Smooth muscle cell (in vitro differentiated cells): ENCODE data around the gene ZNF765. TPM values are rescaled to one million over a fixed set of nuclear protein-coding genes. Genes with fewer than 3 reads are reported as not detected.
A peak's percentile ranks its signal among the peaks of the same experiment; 100 is the strongest.
"Not testable (repeated sequence)": the region's sequence is repeated elsewhere in the genome, so short reads cannot be mapped to it uniquely, and the experiment has no call there.

ENCODE experiments used
- DNase-seq: peaks from one replicate; lab custom pipeline; 2025; ENCODE audit not compliant: unreplicated experiment; lab: John Stamatoyannopoulos, UW
- H2AFZ ChIP-seq: fragments of 200-600 bp; sonication (generic); 2 replicates; pipeline ENCODE4 v1.6.0; 2016; ENCODE audit warnings: antibody characterized with exemption, low read depth, mild to moderate bottlenecking
- H3F3A ChIP-seq: fragments of 200-600 bp; sonication (generic); 2 replicates; pipeline ENCODE4 v1.6.0; 2017; ENCODE audit warnings: antibody characterized with exemption, low read depth
- H3K27ac ChIP-seq: fragments of 200-600 bp; sonication (generic); 2 replicates; pipeline ENCODE4 v1.5.1; 2016; ENCODE audit warnings: low read depth, mild to moderate bottlenecking
- H3K27me3 ChIP-seq: fragments of 200-600 bp; sonication (generic); 2 replicates; pipeline ENCODE4 v1.6.1; 2016; ENCODE audit warnings: low read depth, mild to moderate bottlenecking
- H3K36me3 ChIP-seq: fragments of 200-600 bp; sonication (generic); 2 replicates; pipeline ENCODE4 v1.5.1; 2016; ENCODE audit warnings: low read depth
- H3K4me1 ChIP-seq: fragments of 200-600 bp; sonication (generic); 2 replicates; pipeline ENCODE4 v1.5.1; 2016; ENCODE audit warnings: low read depth
- H3K4me2 ChIP-seq: fragments of 200-600 bp; sonication (generic); 2 replicates; pipeline ENCODE4 v1.6.0; 2016; ENCODE audit warnings: mild to moderate bottlenecking
- H3K4me3 ChIP-seq: fragments of 200-600 bp; sonication (generic); 2 replicates; pipeline ENCODE4 v1.5.1; 2016; ENCODE audit warnings: mild to moderate bottlenecking
- H3K79me2 ChIP-seq: fragments of 200-600 bp; sonication (generic); 2 replicates; pipeline ENCODE4 v1.6.0; 2016; ENCODE audit warnings: low read depth, mild to moderate bottlenecking
- H3K9ac ChIP-seq: fragments of 200-600 bp; sonication (generic); 2 replicates; pipeline ENCODE4 v1.6.0; 2016; ENCODE audit warnings: low read depth
- H3K9me3 ChIP-seq: fragments of 200-600 bp; sonication (generic); replicated peaks from 2 replicates; pipeline ENCODE4 v1.5.1; 2016; ENCODE audit warnings: low read depth
- H4K20me1 ChIP-seq: fragments of 200-600 bp; sonication (generic); 2 replicates; pipeline ENCODE4 v1.6.0; 2016; ENCODE audit warnings: low read depth
- WGBS: methylation state at CpG from one replicate; pipeline ENCODE4 v1.1.7; 2016; ENCODE audit warnings: low lambda C conversion rate; 5-methylcytosine and 5-hydroxymethylcytosine counted together
- polyA plus RNA-seq: library from polyadenylated mRNA; unstranded; fragments of >200 nt; fragmentation: Nextera tagmentation; extraction: Ambion mirVana; gene quantifications from 2 replicates; pipeline ENCODE4 v1.2.1, GENCODE V29; 2016
- total RNA-seq: library from RNA; depleted of rRNA; stranded (reverse); fragments of >200 nt; gene quantifications from 2 replicates; pipeline ENCODE4 v1.2.3, GENCODE V29; 2014
- TF ChIP-seq, protein P1 (sequence below): fragments of 200-600 bp; sonication (generic); IDR thresholded peaks from 2 replicates; pipeline ENCODE4 v1.5.1; 2017; ENCODE audit warnings: borderline replicate concordance, mild to moderate bottlenecking, antibody characterized with exemption; ENCODE audit not compliant: insufficient read depth, poor library complexity, severe bottlenecking

The ZNF765 gene
- total RNA-seq (7.7 and 15.0 TPM in 2 replicates), polyA plus RNA-seq (3.8 and 4.3 TPM in 2 replicates)

DNA sequence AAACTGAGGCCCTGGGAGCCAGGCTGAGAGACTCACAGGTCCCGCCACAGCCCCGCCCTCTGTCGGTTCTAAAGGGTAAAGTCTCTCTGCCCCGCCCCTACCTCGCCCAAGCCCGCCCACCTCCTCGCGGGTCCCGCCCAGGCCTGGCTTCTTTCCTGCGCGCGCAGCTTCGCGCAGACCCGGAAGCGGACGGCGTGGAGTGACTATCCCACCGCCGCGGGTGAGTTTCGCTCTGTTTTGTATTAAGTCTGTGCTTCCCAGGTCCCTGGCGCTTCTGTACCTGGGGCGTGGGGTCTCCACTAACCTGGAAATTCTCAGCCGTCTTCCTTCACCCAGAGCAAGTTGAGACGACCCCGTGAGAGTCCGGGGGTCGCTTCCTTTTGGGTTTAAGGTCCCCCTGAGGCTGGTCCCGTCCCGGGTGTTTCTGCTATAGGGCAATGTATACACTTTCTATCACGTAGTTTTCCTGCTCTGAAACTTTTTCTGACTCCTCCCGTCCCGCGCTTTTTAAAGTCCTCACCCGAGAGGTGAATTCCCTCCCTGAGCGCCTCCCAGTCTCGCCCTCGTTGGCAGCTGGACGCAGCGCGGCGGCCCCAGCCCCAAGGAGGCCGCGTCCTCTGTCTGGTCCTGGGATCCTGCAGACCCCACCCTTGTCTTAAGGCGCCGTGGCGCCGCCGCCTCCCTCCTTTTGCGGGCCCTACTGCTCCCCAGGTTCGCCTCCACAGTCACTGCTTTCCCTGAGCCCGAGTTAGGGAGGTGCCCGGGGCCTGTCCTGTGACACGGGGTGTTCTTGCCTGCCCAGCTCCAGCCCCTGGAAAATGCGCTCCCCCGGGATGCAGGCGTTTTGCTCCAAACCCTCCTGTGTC, at the start of gene ZNF765:
Gene ZNF765, plus strand, starts transcription at position 176 of the 866 bp plus-strand sequence. CDS start 2,867 bp downstream, outside the sequence.
- DNase-seq: peak; percentile 89
- peak within 1 kb of the TSS; percentile 91 for H3K9ac ChIP-seq
- H3F3A ChIP-seq: peaks cover 9% of the 10 kb centered on the region
- H2AFZ ChIP-seq: peak within 1 kb of the TSS; percentile 97
- no peaks in the 10 kb centered on the region for H3K36me3 ChIP-seq
- H4K20me1 ChIP-seq: peaks cover 6% of the 10 kb centered on the region
- WGBS: 2% methylated on average over 58 of the region's 58 CpGs
- peak within 1 kb of the TSS; percentile 81 for H3K27ac ChIP-seq
- peaks cover 12% of the 10 kb centered on the region for H3K4me1 ChIP-seq
- peak within 1 kb of the TSS; percentile 100 for H3K4me3 ChIP-seq
- TF ChIP-seq, protein P1, sequence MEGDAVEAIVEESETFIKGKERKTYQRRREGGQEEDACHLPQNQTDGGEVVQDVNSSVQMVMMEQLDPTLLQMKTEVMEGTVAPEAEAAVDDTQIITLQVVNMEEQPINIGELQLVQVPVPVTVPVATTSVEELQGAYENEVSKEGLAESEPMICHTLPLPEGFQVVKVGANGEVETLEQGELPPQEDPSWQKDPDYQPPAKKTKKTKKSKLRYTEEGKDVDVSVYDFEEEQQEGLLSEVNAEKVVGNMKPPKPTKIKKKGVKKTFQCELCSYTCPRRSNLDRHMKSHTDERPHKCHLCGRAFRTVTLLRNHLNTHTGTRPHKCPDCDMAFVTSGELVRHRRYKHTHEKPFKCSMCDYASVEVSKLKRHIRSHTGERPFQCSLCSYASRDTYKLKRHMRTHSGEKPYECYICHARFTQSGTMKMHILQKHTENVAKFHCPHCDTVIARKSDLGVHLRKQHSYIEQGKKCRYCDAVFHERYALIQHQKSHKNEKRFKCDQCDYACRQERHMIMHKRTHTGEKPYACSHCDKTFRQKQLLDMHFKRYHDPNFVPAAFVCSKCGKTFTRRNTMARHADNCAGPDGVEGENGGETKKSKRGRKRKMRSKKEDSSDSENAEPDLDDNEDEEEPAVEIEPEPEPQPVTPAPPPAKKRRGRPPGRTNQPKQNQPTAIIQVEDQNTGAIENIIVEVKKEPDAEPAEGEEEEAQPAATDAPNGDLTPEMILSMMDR: peak; percentile 33
- no peaks in the 10 kb centered on the region for H3K9me3 ChIP-seq
- no peaks in the 10 kb centered on the region for H3K27me3 ChIP-seq
- peak within 1 kb of the TSS; percentile 98 for H3K4me2 ChIP-seq
- peaks cover 33% of the 10 kb centered on the region for H3K79me2 ChIP-seq

DNA sequence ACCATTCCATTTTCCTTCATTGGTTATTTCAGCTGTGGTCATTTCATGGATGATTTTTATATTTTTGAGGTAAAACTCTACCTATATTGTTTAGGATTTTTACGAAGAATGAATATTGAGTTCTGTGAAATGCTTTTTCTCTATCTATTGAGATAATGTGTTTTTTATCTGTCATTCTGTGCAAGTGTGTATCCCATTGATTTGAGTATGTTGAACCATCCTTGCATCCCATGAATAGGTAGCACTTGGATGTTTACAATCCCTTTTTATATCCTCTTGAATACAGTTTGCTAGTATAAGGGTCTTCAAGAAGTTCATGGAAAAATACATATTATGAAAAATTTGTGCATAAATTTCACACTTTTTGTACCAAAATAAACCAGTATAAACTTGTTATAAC, 39.2 kb upstream of the ZNF765 start:
- TF ChIP-seq, protein P1: no peak
- WGBS: 98% methylated on average over 1 of the region's 1 CpG
- Histone ChIP-seq H3K4me1 (no peaks in the 10 kb centered on the region), H3K27me3 (no peaks in the 10 kb centered on the region), H3F3A (no peaks in the 10 kb centered on the region), H3K36me3 (peaks cover 40% of the 10 kb centered on the region), H4K20me1 (no peaks in the 10 kb centered on the region), H3K4me2 (no peak overlapping the region), H3K9ac (no peak overlapping the region), H3K4me3 (no peak overlapping the region), H2AFZ (no peak overlapping the region), H3K27ac (no peak overlapping the region), H3K9me3 (peaks cover 55% of the 10 kb centered on the region), H3K79me2 (no peaks in the 10 kb centered on the region)
- no peak for DNase-seq

DNA sequence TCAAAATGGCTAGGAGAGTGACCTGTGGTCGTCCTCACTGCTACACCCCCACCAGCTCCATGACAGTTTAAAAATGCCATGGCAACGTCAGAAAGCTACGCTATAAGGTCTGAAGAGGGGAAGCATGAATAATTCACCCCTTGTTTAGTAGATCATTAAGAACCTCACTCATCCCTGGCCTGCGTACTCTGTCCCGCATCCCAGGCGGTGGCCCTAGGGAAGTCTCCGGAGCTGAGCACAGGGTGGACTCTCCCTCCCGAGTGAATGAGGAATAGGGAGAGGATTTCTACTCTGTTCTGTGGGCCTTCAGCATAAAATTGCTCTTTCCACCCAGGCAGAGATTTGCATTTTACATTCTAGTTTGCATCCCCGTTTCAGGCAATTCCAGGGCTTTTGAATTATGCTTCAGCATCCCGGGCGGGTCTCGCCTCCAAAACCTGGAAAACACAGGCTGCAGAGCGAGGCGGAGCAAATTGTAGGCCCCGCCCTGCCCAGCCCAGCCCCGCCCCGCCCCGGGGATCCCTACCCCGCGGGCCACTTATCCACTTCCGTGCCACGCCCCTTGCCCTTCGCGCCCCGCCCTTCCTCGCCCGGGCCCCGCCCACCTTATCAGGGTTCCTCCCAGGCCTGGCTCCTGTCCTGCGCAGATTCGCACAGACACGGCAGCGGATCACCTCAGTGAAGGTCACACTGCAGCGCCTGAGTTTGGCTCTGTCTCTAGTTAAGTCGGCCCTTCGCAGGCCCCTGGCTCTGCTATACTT, 36.9 kb upstream of the ZNF765 start:
- WGBS: 97% methylated on average over 35 of the region's 35 CpGs

DNA sequence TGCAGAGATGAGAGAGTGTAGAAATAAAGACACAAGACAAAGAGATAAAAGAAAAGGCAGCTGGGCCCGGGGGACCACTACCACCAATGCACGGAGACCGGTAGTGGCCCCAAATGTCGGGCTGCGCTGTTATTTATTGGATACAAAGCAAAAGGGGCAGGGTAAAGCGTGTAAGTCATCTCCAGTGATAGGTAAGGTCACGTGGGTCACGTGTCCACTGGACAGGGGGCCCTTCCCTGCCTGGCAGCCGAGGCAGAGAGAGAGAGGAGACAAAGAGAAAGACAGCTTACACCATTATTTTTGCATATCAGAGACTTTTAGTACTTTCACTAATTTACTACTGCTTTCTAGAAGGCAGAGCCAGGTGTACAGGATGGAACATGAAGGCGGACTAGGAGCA, 34.9 kb upstream of the ZNF765 start:
- H3K79me2 ChIP-seq, H3K27me3 ChIP-seq, H2AFZ ChIP-seq, H3K4me1 ChIP-seq, H3K4me3 ChIP-seq, H3K4me2 ChIP-seq, H4K20me1 ChIP-seq, H3K9ac ChIP-seq, DNase-seq, H3K27ac ChIP-seq, H3F3A ChIP-seq, H3K36me3 ChIP-seq: not testable (repeated sequence)
- 93% methylated on average over 10 of the region's 10 CpGs for WGBS
- H3K9me3 ChIP-seq: peaks cover 11% of the 10 kb centered on the region

More for the DNA sequence above, 36.9 kb upstream of the ZNF765 start:
- Histone ChIP-seq H3K4me2 (no peak overlapping the region), H3K9me3 (peaks cover 32% of the 10 kb centered on the region), H3K27ac (no peak overlapping the region), H3F3A (no peaks in the 10 kb centered on the region), H3K79me2 (no peaks in the 10 kb centered on the region), H3K36me3 (peaks cover 17% of the 10 kb centered on the region), H3K4me3 (no peak overlapping the region), H2AFZ (no peak overlapping the region), H3K4me1 (no peaks in the 10 kb centered on the region), H3K9ac (no peak overlapping the region), H4K20me1 (no peaks in the 10 kb centered on the region), H3K27me3 (no peaks in the 10 kb centered on the region)
- DNase-seq: no peak
- TF ChIP-seq, protein P1: no peak
